Measurements from ENCODE around the gene GRIK2.

GRIK2 gene

GRCh38 chr6:101689695-101690094 is 296.2 kb downstream of the GRIK2 start:
- Histone ChIP-seq H3K27me3 (ENCODE audit: insufficient read depth, low read length) (no peaks in the 10 kb centered on the region), H3K4me3 (ENCODE audit: low read length) (no peak overlapping the region), H3K4me1 (ENCODE audit: insufficient read depth, low read length) (no peaks in the 10 kb centered on the region), H2AFZ (ENCODE audit: low read depth, low read length) (no peak overlapping the region), H3K36me3 (ENCODE audit: insufficient read depth, low read length) (no peaks in the 10 kb centered on the region), H3K9me3 (ENCODE audit: low read length) (no peaks in the 10 kb centered on the region)

GRCh38 chr6:101700655-101701054 is 307.1 kb downstream of the GRIK2 start:
- H3K27me3 ChIP-seq (ENCODE audit: insufficient read depth, low read length) = no peaks in the 10 kb centered on the region
- H3K9me3 ChIP-seq (ENCODE audit: low read length) = no peaks in the 10 kb centered on the region
- no peak overlapping the region for H2AFZ ChIP-seq (ENCODE audit: low read depth, low read length)
- no peak overlapping the region for H3K4me3 ChIP-seq (ENCODE audit: low read length)
- H3K36me3 ChIP-seq (ENCODE audit: insufficient read depth, low read length) = no peaks in the 10 kb centered on the region
- no peaks in the 10 kb centered on the region for H3K4me1 ChIP-seq (ENCODE audit: insufficient read depth, low read length)

GRCh38 chr6:101703311-101703710 is 309.8 kb downstream of the GRIK2 start:
- Histone ChIP-seq H3K4me1 (ENCODE audit: insufficient read depth, low read length) (no peaks in the 10 kb centered on the region), H3K9me3 (ENCODE audit: low read length) (no peaks in the 10 kb centered on the region), H3K36me3 (ENCODE audit: insufficient read depth, low read length) (no peaks in the 10 kb centered on the region), H3K4me3 (ENCODE audit: low read length) (no peak overlapping the region), H2AFZ (ENCODE audit: low read depth, low read length) (no peak overlapping the region), H3K27me3 (ENCODE audit: insufficient read depth, low read length) (no peaks in the 10 kb centered on the region)

- Histone ChIP-seq H3K4me3 (ENCODE audit: low read length) (no peak overlapping the region), H3K4me1 (ENCODE audit: insufficient read depth, low read length) (no peaks in the 10 kb centered on the region), H3K27me3 (ENCODE audit: insufficient read depth, low read length) (no peaks in the 10 kb centered on the region), H3K36me3 (ENCODE audit: insufficient read depth, low read length) (no peaks in the 10 kb centered on the region), H2AFZ (ENCODE audit: low read depth, low read length) (no peak overlapping the region), H3K9me3 (ENCODE audit: low read length) (no peaks in the 10 kb centered on the region)
These were observed 312.4 kb downstream of the GRIK2 start for GRCh38 chr6:101705866-101706265.

GRCh38 chr6:101706576-101706975 is 313.1 kb downstream of the GRIK2 start:
- Histone ChIP-seq H3K27me3 (ENCODE audit: insufficient read depth, low read length) (no peaks in the 10 kb centered on the region), H3K4me3 (ENCODE audit: low read length) (no peak overlapping the region), H3K9me3 (ENCODE audit: low read length) (no peaks in the 10 kb centered on the region), H3K4me1 (ENCODE audit: insufficient read depth, low read length) (no peaks in the 10 kb centered on the region), H2AFZ (ENCODE audit: low read depth, low read length) (no peak overlapping the region), H3K36me3 (ENCODE audit: insufficient read depth, low read length) (no peaks in the 10 kb centered on the region)

- Histone ChIP-seq H3K9me3 (ENCODE audit: low read length) (no peaks in the 10 kb centered on the region), H3K27me3 (ENCODE audit: insufficient read depth, low read length) (no peaks in the 10 kb centered on the region), H2AFZ (ENCODE audit: low read depth, low read length) (no peak overlapping the region), H3K4me1 (ENCODE audit: insufficient read depth, low read length) (no peaks in the 10 kb centered on the region), H3K4me3 (ENCODE audit: low read length) (no peak overlapping the region), H3K36me3 (ENCODE audit: insufficient read depth, low read length) (no peaks in the 10 kb centered on the region)
These were observed 318.0 kb downstream of the GRIK2 start for GRCh38 chr6:101711518-101711917.

- H3K27me3 ChIP-seq (ENCODE audit: insufficient read depth, low read length) = no peaks in the 10 kb centered on the region
- no peaks in the 10 kb centered on the region for H3K9me3 ChIP-seq (ENCODE audit: low read length)
- no peaks in the 10 kb centered on the region for H3K4me1 ChIP-seq (ENCODE audit: insufficient read depth, low read length)
- H2AFZ ChIP-seq (ENCODE audit: low read depth, low read length) = no peak overlapping the region
- H3K36me3 ChIP-seq (ENCODE audit: insufficient read depth, low read length) = no peaks in the 10 kb centered on the region
- H3K4me3 ChIP-seq (ENCODE audit: low read length) = no peak overlapping the region
These were observed 322.9 kb downstream of the GRIK2 start for GRCh38 chr6:101716387-101716786.

GRCh38 chr6:101716810-101717209 is 323.3 kb downstream of the GRIK2 start:
- Histone ChIP-seq H2AFZ (ENCODE audit: low read depth, low read length) (no peak overlapping the region), H3K4me1 (ENCODE audit: insufficient read depth, low read length) (no peaks in the 10 kb centered on the region), H3K36me3 (ENCODE audit: insufficient read depth, low read length) (no peaks in the 10 kb centered on the region), H3K27me3 (ENCODE audit: insufficient read depth, low read length) (no peaks in the 10 kb centered on the region), H3K4me3 (ENCODE audit: low read length) (no peak overlapping the region), H3K9me3 (ENCODE audit: low read length) (no peaks in the 10 kb centered on the region)

GRCh38 chr6:101719521-101719920 is 326.0 kb downstream of the GRIK2 start:
- Histone ChIP-seq H3K4me1 (ENCODE audit: insufficient read depth, low read length) (no peaks in the 10 kb centered on the region), H3K27me3 (ENCODE audit: insufficient read depth, low read length) (no peaks in the 10 kb centered on the region), H3K4me3 (ENCODE audit: low read length) (no peak overlapping the region), H3K9me3 (ENCODE audit: low read length) (no peaks in the 10 kb centered on the region), H3K36me3 (ENCODE audit: insufficient read depth, low read length) (no peaks in the 10 kb centered on the region), H2AFZ (ENCODE audit: low read depth, low read length) (no peak overlapping the region)

GRCh38 chr6:101722471-101722870 is 329.0 kb downstream of the GRIK2 start:
- Histone ChIP-seq H3K4me1 (ENCODE audit: insufficient read depth, low read length) (no peaks in the 10 kb centered on the region), H3K4me3 (ENCODE audit: low read length) (no peak overlapping the region), H3K36me3 (ENCODE audit: insufficient read depth, low read length) (no peaks in the 10 kb centered on the region), H3K27me3 (ENCODE audit: insufficient read depth, low read length) (no peaks in the 10 kb centered on the region), H3K9me3 (ENCODE audit: low read length) (no peaks in the 10 kb centered on the region), H2AFZ (ENCODE audit: low read depth, low read length) (no peak overlapping the region)

GRCh38 chr6:101722991-101723579 is 329.6 kb downstream of the GRIK2 start:
- no peak overlapping the region for H2AFZ ChIP-seq (ENCODE audit: low read depth, low read length)
- H3K4me3 ChIP-seq (ENCODE audit: low read length) = no peak overlapping the region
- H3K27me3 ChIP-seq (ENCODE audit: insufficient read depth, low read length) = no peaks in the 10 kb centered on the region
- no peaks in the 10 kb centered on the region for H3K36me3 ChIP-seq (ENCODE audit: insufficient read depth, low read length)
- no peaks in the 10 kb centered on the region for H3K9me3 ChIP-seq (ENCODE audit: low read length)
- H3K4me1 ChIP-seq (ENCODE audit: insufficient read depth, low read length) = no peaks in the 10 kb centered on the region

- H3K36me3 ChIP-seq (ENCODE audit: insufficient read depth, low read length) = no peaks in the 10 kb centered on the region
- H3K9me3 ChIP-seq (ENCODE audit: low read length) = no peaks in the 10 kb centered on the region
- H3K4me1 ChIP-seq (ENCODE audit: insufficient read depth, low read length) = peaks cover 11% of the 10 kb centered on the region
- H3K27me3 ChIP-seq (ENCODE audit: insufficient read depth, low read length) = no peaks in the 10 kb centered on the region
- no peak overlapping the region for H3K4me3 ChIP-seq (ENCODE audit: low read length)
- H2AFZ ChIP-seq (ENCODE audit: low read depth, low read length) = no peak overlapping the region
These were observed 334.9 kb downstream of the GRIK2 start for GRCh38 chr6:101728388-101728787.

GRCh38 chr6:101728956-101729355 is 335.4 kb downstream of the GRIK2 start:
- peaks cover 11% of the 10 kb centered on the region for H3K4me1 ChIP-seq (ENCODE audit: insufficient read depth, low read length)
- H3K4me3 ChIP-seq (ENCODE audit: low read length) = no peak overlapping the region

GRCh38 chr6:101730954-101731353 is 337.4 kb downstream of the GRIK2 start:
- no peaks in the 10 kb centered on the region for H3K36me3 ChIP-seq (ENCODE audit: insufficient read depth, low read length)
- peaks cover 11% of the 10 kb centered on the region for H3K4me1 ChIP-seq (ENCODE audit: insufficient read depth, low read length)
- H2AFZ ChIP-seq (ENCODE audit: low read depth, low read length) = peak overlapping the region; percentile 72
- no peak overlapping the region for H3K4me3 ChIP-seq (ENCODE audit: low read length)
- H3K27me3 ChIP-seq (ENCODE audit: insufficient read depth, low read length) = no peaks in the 10 kb centered on the region
- no peaks in the 10 kb centered on the region for H3K9me3 ChIP-seq (ENCODE audit: low read length)

More at GRCh38 chr6:101728956-101729355, 335.4 kb downstream of the GRIK2 start:
- Histone ChIP-seq H3K27me3 (ENCODE audit: insufficient read depth, low read length) (no peaks in the 10 kb centered on the region), H3K9me3 (ENCODE audit: low read length) (no peaks in the 10 kb centered on the region), H3K36me3 (ENCODE audit: insufficient read depth, low read length) (no peaks in the 10 kb centered on the region), H2AFZ (ENCODE audit: low read depth, low read length) (no peak overlapping the region)
